ENCODE measurements around the gene TPX2. TPM values are rescaled to one million over a fixed set of nuclear protein-coding genes. Genes with fewer than 3 reads are reported as not detected.
"Not testable (repeated sequence)": the region's sequence is repeated elsewhere in the genome, so short reads cannot be mapped to it uniquely, and the experiment has no call there.

Gene TPX2
- total RNA-seq, 1 experiment from 2014 or later = 312 TPM

- peak; percentile 33 for DNase-seq (ENCODE audit: low read depth)
These were observed 25.7 kb downstream of the TPX2 start for GRCh38 chr20:31764641-31765305.

- no peak for DNase-seq (ENCODE audit: low read depth)
These were observed 28.7 kb downstream of the TPX2 start for GRCh38 chr20:31767805-31768204.

DNA sequence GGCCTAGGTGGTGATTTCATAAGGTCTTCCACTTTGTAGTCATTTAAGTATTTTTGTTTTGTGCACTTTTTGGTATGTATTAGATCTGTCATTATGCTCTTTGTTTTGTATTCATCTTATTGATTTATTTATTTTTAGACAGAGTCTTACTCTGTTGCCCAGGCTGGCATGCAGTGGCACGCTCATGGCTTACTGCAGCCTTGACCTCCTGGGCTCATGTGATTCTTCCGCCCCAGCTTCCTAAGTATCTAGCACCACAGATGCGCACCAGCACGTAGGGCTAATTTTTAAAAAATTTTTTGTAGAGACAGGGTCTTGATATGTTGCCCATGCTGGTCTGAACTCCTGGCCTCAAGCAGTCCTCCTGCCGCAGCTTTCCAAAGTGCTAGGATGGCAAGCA lies 30.6 kb downstream of the TPX2 start:
- DNase-seq (ENCODE audit: low read depth) = no peak

DNA sequence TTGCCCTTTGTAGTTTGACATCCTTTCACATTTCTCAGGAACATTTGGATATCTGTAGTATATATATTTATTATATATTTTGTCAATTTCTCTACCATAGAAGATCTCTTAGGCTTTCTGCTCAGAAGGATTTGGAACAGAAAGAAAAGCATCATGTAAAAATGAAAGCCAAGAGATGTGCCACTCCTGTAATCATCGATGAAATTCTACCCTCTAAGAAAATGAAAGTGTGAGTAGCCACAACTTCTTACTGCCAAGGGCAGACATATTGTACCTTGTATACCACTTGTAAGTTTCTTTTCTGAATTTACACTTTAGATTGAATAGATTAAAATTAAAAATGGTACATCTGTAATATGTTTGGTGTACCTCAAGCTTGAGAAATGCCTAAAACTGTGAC lies 31.2 kb downstream of the TPX2 start:
- no peak for DNase-seq (ENCODE audit: low read depth)

GRCh38 chr20:31774408-31774807 lies 35.3 kb downstream of the TPX2 start:
- no peak for DNase-seq (ENCODE audit: low read depth)

GRCh38 chr20:31780839-31781238 lies 41.7 kb downstream of the TPX2 start:
- no peak for DNase-seq (ENCODE audit: low read depth)

DNA sequence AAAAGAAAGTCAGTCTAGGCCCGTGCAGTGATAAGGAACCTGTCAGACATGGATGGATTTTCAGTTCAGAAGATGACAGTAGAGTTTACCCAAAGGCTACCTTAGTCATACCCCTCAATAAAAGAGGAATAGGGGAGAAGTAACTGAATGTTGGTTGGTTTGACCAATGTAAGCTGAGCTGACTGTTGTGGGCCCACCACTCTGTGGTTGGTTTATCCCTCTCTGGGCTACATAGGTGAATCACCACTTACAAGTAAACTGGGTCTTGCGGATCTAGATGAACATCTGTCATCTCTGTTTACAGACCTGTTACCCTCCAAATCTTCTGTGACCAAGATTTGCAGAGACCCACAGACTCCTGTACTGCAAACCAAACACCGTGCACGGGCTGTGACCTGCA lies 42.9 kb downstream of the TPX2 start:
- DNase-seq (ENCODE audit: low read depth) = no peak

GRCh38 chr20:31784354-31785044 lies 45.4 kb downstream of the TPX2 start:
- no peak for DNase-seq (ENCODE audit: low read depth)

DNA sequence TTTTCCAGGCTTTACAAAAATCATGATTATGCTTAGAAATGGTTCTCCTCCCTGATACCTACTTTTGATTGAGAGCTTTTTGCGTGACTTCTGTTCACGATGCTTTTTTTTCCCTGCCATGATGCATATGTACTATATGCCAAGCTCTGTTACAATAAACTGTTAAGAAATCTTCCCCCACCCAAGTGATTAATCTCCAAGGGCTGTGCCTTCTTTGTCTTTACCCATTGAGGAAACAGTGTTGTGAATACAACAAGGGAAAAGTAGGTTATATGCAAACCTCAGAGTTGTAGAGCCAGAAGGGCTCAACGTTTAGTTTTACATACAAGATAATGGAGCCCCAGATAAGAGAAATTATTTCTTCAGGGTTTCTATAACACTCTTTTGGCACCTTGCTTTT lies 46.0 kb downstream of the TPX2 start:
- DNase-seq (ENCODE audit: low read depth) = no peak

DNA sequence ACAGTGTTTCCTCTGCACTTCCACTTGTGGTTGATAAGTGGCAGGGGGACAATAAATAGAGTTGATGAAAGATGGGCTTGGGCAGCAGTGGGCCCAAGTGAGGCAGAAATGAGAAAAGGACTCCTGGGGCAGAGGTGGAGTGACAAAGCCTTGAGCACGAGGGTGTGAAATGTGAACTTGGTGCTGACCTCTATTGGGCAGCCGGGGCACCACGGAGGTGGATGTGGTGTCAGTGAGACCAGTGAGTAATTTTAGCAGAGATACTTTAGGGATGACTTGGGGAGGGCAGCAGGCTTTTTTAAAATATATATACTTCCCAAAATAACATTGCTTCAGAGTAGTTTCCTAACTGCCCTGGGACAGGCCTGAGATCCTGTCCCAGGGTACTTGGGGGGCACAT lies 49.5 kb downstream of the TPX2 start:
- DNase-seq (ENCODE audit: low read depth) = peak; percentile 42

GRCh38 chr20:31790401-31790800 lies 51.3 kb downstream of the TPX2 start:
- DNase-seq (ENCODE audit: low read depth) = no peak

- DNase-seq (ENCODE audit: low read depth) = no peak
These were observed 58.3 kb downstream of the TPX2 start for GRCh38 chr20:31797364-31797763.

- no peak for DNase-seq (ENCODE audit: low read depth)
These were observed 62.4 kb downstream of the TPX2 start for GRCh38 chr20:31801508-31801907.

DNA sequence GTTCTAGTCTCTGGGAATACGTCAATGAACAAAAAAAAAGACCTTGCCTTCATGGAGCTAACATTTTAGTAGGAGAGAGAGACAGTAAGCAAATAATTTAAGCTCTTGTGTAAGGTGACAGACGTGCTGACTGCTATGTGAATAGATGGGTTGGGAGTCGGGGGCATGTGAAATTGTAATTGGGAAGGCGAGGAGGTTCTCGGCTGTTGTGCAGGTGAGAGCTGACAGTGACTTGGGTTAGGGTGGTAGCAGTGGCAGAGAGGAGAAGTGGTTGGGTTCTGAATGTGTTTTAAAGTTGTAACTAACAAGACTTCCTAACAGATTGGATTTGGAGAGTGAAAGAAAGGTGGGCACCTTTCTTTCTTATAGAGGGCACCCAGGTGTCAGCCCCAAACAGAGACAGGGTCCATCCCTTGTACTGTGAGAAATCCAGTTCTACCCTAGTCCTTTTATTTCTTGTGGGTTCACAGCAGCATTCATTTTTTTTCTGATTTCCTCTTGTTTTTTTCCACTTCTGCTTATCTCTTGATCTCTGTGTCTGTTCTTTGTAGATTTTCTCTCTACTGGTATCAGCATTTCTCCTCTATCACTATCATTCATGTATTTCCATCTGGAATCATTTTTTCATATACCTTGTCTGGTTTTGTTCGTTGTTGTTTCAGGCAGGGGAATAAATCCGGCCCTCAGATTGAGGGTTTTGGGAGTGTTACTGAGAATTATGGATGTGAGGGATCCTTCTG lies 64.6 kb downstream of the TPX2 start:
- no peak for DNase-seq (ENCODE audit: low read depth)

DNA sequence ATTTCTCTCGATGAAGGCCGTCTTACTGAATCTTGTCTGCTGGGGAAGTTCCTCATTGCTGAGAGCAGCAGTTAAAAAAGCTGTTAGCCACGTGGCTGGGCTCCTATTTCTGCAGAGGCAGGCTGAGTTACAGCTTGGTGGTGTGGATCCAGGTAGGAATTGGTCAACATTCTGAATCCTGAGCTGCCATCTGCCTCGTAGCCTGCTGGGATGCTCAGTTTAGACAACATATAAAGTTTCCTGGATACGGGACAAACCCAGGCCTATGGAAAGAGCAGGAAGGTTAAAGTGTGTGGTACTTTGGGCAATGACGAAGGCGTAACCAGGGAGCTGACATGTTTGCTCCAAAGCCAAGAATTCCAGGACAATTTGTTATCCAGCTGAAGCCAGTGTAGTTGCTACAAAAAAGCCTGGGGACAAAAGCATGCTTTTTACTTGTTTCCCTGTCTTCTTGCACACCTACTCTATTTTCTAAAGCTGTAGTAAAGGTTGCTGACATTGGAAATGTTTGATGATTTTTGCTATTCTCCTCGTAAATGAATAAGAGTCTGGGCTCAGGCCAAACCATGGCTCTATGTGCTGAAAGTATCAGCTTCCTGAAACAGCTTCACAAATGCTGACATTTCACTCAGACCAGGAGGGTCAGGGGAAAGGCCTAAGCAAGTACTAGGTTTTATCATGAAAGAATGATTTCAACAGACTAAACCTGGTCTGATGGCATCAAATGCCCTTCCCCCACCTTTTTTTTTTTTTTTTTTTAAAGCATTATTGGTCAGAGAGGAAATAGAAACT lies 67.7 kb downstream of the TPX2 start:
- DNase-seq (ENCODE audit: low read depth) = no peak

DNA sequence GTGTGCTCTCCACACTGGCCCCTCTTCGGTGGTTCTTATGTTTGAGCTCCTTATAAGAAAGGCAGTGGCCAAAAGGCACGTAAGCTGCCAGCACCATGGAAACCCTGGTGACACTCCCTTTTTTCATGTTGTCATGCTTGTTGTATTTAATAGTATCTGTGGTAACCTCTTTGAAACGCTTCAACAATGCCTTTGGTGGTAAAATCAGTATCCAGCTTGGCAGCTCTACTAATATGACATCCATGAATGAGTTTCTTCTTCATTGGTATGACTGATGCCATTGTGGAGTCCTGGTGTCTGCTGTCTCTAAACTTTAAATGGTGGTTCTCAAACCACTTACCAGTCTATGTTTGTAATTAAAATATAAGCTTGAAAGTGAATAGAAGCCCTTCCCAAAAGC lies 69.4 kb downstream of the TPX2 start:
- peak; percentile 55 for DNase-seq (ENCODE audit: low read depth)

DNA sequence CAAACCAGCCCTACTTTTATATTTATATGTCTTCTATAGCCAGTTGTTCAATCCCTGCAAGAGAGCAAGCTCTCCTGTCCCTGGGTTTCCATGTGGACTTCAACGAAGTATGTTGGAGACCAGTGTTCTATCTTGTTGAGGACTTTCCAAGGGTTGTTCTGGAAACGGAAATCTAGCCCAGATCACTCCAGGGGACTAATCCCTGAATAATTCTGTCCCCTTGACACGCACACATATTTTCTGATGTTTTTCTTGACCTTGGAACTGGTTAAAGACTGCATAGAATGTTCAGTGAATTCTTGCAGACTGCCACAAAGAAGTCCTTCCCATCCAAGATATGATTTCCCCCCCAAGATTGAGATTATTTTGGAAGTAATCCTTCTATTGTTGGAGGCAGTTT lies 70.6 kb downstream of the TPX2 start:
- no peak for DNase-seq (ENCODE audit: low read depth)

GRCh38 chr20:31811198-31811597 lies 72.1 kb downstream of the TPX2 start:
- DNase-seq (ENCODE audit: low read depth) = no peak

GRCh38 chr20:31811796-31812728 lies 73.0 kb downstream of the TPX2 start:
- peak; percentile 98 for DNase-seq (ENCODE audit: low read depth)

GRCh38 chr20:31813611-31814010 lies 74.5 kb downstream of the TPX2 start:
- DNase-seq (ENCODE audit: low read depth) = no peak

- not testable (repeated sequence) for DNase-seq (ENCODE audit: low read depth)
These were observed 75.1 kb downstream of the TPX2 start for GRCh38 chr20:31814142-31814541.

Data from RPMI7951 (cell line).